ENCODE results near the gene RALGPS1. TPM values are rescaled to one million over a fixed set of nuclear protein-coding genes. Genes with fewer than 3 reads are reported as not detected.

Gene RALGPS1
- total RNA-seq, 2 donors from 2014 or later, result 1.4 to 13.8 TPM

DNA sequence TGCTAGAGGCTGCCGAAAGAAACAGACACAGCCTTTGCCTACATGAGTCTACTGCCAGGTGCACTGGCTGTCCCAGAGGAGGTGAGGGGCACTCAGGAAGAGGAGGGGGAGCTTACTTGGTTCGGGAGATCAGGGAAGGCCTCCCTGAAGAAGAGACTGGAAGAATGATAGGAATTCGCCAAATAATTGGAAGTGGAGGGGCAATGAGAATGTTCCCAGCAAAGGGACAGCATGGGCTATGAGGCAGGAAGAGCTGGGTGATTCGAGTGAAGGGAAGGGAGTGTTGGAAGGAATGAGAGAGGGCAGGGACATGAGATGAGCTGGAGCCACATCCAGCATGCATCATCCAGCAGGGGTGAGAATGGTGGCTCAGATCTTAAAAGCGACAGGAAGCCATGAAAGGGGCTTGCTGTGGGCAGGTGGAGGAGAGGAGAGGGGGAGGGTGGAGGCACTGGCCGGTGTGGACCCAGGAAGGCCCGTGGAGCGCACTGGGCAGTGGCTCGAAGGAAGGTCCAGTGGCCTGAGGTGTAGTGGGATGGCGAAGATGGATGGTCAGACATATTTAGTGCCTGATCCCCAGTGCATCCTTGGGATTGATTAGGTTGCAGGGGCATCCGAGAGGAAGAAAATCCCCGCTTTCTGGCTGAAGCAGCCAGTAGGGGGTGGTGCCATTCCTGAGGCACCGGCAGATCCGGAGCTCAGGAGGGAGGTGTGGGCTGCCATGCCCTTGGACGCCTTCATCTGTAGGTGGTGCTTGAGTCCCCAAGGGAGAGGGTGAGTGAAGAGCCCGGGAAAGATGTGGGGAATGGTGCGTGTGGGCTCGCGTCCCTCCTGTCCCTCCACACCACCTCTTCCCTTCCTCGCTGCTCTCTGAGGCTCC is 296.5 kb downstream of the RALGPS1 start:
- DNase-seq (ENCODE audit: low spot score in 2 of 2), result no peak
- ATAC-seq, result no peak
- Mint-ChIP-seq H3K36me3 (no peaks in the 10 kb centered on the region), H3K27ac (no peak overlapping the region), H3K9me3 (no peaks in the 10 kb centered on the region)

DNA sequence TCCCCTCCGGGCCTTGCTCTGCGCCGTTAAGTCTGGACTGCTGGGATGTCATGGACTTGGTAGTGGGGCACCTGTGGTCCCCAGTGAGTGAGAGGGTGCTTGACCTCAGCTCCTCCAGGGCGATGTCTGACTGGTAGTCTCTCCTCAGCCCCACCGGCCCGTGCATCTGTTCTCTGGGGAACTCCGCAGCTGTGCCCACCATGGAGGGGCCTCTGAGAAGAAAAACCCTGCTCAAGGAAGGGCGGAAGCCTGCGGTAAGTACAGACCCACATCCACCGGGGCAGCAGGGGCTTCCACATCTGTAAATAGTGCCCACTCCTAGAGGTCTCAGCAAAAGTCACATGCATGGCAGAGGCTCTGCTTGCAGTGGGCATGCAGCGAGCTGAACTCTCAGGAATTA is 297.4 kb downstream of the RALGPS1 start:
- ATAC-seq (no peak), DNase-seq (ENCODE audit: low spot score in 2 of 2) (no peak)
- no peaks in the 10 kb centered on the region for H3K9me3 Mint-ChIP-seq
- no peaks in the 10 kb centered on the region for H3K36me3 Mint-ChIP-seq
- no peak overlapping the region for H3K27ac Mint-ChIP-seq

DNA sequence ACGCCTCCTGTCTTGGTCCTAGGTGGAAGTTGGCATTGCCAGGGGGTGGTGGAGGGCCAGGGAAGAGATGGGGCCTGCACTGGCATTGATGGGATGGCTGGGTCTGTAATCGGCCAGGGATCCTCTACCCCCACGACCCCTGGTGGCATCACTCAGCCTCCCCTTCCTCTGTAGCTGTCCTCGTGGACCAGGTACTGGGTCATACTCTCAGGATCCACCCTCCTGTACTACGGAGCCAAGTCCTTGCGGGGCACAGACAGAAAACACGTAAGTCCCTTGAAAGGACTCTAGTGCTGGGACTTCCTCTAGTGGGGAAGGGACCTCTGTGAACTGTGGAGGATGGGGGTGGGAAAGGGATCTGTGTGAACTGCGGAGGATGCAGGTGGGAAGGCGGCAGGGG is 297.9 kb downstream of the RALGPS1 start:
- DNase-seq (ENCODE audit: low spot score in 2 of 2) (no peak), ATAC-seq (no peak)
- no peaks in the 10 kb centered on the region for H3K36me3 Mint-ChIP-seq
- H3K27ac Mint-ChIP-seq, result no peak overlapping the region
- H3K9me3 Mint-ChIP-seq, result no peaks in the 10 kb centered on the region

DNA sequence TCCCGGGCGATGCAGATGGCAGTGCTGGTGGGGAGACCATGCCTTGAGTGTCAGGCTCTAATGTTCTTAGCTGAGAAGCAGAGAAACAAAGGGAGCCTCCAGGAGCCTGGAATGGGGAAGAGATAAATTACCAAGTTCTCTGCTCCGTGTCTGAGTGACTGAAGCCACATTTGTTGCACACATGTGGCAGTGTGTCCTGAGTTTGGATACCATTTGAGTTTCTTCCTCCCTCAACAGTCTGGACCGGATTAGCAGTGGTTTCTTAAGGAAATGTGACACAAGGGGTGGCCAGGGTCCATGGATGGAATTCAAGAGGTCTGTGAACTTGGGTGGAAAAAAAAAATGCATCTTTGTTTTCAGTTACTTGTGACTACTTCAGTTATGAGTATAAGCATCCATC is 299.3 kb downstream of the RALGPS1 start:
- H3K27ac Mint-ChIP-seq, result no peak overlapping the region
- ATAC-seq (no peak), DNase-seq (ENCODE audit: low spot score in 2 of 2) (no peak)
- H3K9me3 Mint-ChIP-seq, result no peaks in the 10 kb centered on the region
- H3K36me3 Mint-ChIP-seq, result no peaks in the 10 kb centered on the region

DNA sequence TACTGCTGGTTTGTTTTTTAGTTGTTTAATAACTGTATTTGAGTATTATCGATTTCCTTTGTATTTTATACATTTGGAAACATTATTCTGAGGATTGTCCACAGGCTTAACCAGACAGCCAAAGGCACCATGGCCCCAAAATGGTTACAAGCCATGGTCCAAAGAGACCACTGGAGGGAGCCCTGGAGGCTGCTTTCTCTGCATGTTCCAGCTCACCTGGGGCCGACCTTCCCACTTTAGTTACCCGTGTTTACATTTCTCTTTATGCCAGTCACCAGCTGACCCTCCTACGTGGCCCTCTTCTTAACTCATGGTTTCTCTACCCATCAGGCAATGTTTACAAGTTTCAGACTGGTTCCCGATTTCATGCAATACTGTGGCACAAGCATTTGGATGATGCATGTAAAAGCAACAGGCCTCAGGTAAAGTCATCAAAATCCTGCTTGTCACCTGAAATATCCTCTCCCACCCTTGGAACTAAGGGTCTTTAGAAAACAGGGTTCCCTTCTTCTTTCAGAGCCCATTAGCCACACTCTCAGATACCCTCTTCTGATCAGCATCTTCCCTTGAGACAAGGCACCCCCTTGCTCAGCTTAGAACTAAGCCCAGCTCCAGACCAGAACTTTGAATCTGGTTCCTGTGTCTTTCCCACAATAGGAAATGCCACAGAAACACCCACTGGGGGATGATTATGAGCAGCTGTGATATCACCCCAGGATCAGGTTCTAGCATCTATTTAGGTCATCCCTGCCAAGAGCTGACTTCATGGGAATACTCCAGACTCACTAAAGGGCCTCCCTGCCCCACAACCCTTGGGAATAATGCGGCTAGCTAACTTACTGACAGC is 300.1 kb downstream of the RALGPS1 start:
- peak; percentile 49 to 76 for ATAC-seq
- Mint-ChIP-seq H3K9me3 (no peaks in the 10 kb centered on the region), H3K27ac (no peak overlapping the region), H3K36me3 (no peaks in the 10 kb centered on the region)
- DNase-seq (ENCODE audit: low spot score in 2 of 2), result peak in 1 of 2 donors; percentile 66

GRCh38 chr9:127215268-127216209 is 301.0 kb downstream of the RALGPS1 start:
- ATAC-seq, result no peak
- H3K27ac Mint-ChIP-seq, result peak overlapping the region in 1 of 2 donors; percentile 14
- no peaks in the 10 kb centered on the region for H3K36me3 Mint-ChIP-seq
- DNase-seq (ENCODE audit: low spot score in 2 of 2), result peak in 1 of 2 donors; percentile 33
- H3K9me3 Mint-ChIP-seq, result no peaks in the 10 kb centered on the region

- Mint-ChIP-seq H3K36me3 (no peaks in the 10 kb centered on the region), H3K9me3 (no peaks in the 10 kb centered on the region), H3K27ac (no peak overlapping the region)
- no peak for ATAC-seq
- no peak for DNase-seq (ENCODE audit: low spot score in 2 of 2)
These were observed 301.8 kb downstream of the RALGPS1 start for GRCh38 chr9:127216210-127216887.

DNA sequence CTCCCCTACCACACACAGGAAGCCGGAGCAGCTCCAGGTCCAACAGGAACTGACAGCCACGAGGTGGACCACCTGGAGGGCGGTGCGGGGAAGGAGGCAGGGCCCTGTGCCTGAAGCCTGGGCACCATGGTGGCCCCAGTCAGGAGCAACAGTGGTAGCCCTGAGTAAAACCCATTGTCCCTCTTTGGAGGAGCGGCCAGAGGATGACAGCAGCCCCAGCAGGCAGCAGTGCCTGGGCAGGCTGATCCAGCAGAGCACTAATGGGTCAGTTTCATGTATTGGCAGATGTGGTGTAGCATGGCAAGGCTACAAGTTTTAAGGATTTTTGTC is 302.3 kb downstream of the RALGPS1 start:
- H3K9me3 Mint-ChIP-seq, result no peaks in the 10 kb centered on the region
- no peak for ATAC-seq
- no peak overlapping the region for H3K27ac Mint-ChIP-seq
- DNase-seq (ENCODE audit: low spot score in 2 of 2), result no peak
- no peaks in the 10 kb centered on the region for H3K36me3 Mint-ChIP-seq

DNA sequence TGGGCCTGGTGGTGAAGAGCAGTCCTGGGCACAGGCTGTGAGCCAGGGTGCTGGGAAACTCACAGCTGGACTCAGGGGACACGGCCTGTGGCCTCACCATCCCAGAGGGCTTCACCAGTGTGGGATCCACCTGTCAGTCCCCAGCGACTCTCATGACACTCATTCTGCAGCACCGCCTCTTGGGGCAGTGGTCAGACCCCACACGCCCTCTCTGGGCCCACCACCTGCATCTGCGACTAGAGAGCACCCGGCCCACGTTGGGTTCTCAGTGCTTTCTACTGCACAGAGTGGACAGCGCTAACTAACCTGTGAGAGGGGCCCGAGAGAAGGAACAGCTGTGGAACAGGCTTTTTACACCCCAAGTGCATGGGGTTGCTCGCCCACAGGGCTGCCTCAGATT is 304.2 kb downstream of the RALGPS1 start:
- ATAC-seq, result no peak
- peak in 1 of 2 donors; percentile 18 for DNase-seq (ENCODE audit: low spot score in 2 of 2)
- Mint-ChIP-seq H3K27ac (no peak overlapping the region), H3K36me3 (no peaks in the 10 kb centered on the region), H3K9me3 (no peaks in the 10 kb centered on the region)

DNA sequence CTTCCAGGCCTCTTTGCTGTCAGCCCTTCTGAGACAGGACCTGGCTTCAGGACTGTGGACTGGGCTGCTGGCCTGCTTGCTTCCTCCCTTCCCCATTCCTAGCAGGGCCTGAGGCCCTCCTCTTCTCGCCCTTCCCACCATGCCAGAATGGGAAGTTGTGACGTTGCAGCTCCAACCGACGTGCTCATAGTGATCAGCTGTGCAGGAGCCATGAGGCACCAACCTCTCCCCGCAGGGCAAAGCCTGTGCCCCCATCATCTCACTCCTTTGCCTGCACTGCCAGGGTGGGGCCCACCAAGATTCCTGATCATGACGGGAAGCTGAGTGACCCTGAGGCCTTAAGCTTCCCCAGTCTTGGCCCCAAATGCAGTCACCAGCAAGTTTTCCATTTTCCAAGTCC is 304.9 kb downstream of the RALGPS1 start:
- DNase-seq (ENCODE audit: low spot score in 2 of 2) (peak in 1 of 2 donors; percentile 37), ATAC-seq (no peak)
- Mint-ChIP-seq H3K9me3 (no peaks in the 10 kb centered on the region), H3K36me3 (no peaks in the 10 kb centered on the region), H3K27ac (no peak overlapping the region)

GRCh38 chr9:127221695-127222094 is 307.1 kb downstream of the RALGPS1 start:
- DNase-seq (ENCODE audit: low spot score in 2 of 2) (no peak), ATAC-seq (no peak)
- H3K9me3 Mint-ChIP-seq, result no peaks in the 10 kb centered on the region
- no peak overlapping the region for H3K27ac Mint-ChIP-seq
- no peaks in the 10 kb centered on the region for H3K36me3 Mint-ChIP-seq

DNA sequence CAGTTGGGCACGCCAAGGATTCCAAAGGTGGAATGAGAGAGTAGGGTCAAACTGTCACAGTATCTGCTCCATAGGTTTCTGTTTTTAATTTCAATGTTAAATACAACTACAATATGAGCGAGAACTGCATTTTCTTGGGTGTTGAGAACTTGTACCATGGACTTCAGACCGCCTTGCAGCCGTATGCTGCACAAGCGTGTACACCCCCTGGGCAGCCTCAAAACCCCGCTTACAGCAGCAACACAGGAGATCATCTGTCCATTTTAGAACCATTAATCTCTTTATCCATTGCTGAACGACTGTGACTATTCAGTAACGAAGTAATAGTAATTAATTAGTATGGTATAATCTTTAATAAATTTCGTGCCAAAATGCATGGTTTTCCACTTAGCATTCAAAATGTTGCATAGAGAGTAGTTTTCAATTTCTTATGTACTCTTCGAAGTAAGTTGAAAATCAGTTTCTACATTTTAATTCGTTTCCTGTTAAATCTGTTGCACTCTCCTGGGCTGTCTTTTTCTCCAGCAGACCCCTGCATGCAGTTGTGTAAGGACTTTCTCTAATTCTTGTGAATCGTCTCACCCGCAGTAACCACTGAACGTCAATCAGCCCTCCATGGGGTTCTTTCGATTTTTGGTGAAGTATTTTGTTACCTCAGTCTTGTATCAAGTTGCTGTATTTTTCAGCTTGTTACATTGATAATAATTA is 308.0 kb downstream of the RALGPS1 start:
- H3K36me3 Mint-ChIP-seq, result no peaks in the 10 kb centered on the region
- DNase-seq (ENCODE audit: low spot score in 2 of 2) (no peak), ATAC-seq (no peak)
- H3K27ac Mint-ChIP-seq, result no peak overlapping the region
- H3K9me3 Mint-ChIP-seq, result no peaks in the 10 kb centered on the region

- no peak for DNase-seq (ENCODE audit: low spot score in 2 of 2)
- no peaks in the 10 kb centered on the region for H3K9me3 Mint-ChIP-seq
- ATAC-seq, result no peak
- H3K36me3 Mint-ChIP-seq, result no peaks in the 10 kb centered on the region
- H3K27ac Mint-ChIP-seq, result no peak overlapping the region
These were observed 308.7 kb downstream of the RALGPS1 start for GRCh38 chr9:127223266-127223665.

DNA sequence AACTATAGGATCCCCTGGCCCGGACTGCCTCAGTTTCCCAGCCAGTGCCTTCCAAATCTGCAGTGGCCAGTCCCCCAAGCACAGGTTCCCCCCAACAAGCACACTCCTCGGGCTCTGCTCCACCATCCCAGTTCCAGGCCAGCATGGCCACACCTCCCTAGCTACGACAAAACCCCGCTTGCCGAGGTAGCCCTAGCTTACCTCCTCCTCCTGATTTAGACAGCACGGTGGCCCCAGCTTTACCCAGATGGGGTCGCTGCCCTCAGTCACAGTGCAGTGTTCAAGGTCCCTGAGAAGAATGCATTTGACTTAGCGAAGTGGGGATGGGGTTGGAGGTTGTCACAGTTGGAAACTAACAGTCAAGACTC is 309.2 kb downstream of the RALGPS1 start:
- Mint-ChIP-seq H3K27ac (no peak overlapping the region), H3K9me3 (no peaks in the 10 kb centered on the region), H3K36me3 (no peaks in the 10 kb centered on the region)
- DNase-seq (ENCODE audit: low spot score in 2 of 2) (no peak), ATAC-seq (peak in 1 of 2 donors; percentile 0)

DNA sequence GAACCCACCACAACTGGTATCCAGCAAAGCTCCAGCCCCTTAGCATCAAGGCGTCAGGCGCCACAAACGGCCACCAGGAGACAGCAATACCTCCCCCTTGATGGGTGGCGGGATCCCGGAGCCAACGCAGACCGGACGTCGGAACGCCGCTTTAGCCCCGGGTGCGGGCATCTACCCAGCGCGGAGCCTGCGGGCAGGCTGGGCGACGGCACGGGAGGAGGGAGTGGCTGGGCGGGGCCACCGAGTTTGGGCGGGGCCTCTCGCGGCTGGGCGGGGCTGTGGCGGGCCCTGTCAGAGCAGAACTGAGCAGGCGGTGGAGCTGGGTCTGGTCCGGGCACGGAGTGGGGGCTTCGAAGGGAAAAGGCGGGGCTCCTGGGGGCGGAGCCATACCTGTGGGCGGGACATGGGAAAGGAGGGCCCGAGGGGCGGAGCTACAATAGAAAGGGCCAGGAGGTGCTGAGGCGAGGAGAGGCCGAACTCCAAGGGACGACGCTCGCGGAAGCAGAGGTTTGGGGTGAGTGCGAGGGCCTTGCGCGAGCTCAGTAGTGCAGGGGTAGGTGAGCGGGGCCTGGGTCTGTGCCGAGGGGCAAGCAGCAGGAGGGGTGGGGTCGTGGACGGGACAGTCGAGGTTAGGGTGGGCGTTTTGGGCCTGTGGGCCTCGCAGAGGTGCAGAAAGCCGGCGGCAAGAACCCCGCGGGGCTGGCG is 309.7 kb downstream of the RALGPS1 start:
- Mint-ChIP-seq H3K27ac (peak overlapping the region; percentile 16 to 83), H3K36me3 (no peaks in the 10 kb centered on the region), H3K9me3 (no peaks in the 10 kb centered on the region)
- ATAC-seq, result peak; percentile 57 to 74
- peak; percentile 80 to 86 for DNase-seq (ENCODE audit: low spot score in 2 of 2)
